T-helper 22 cell (primary cell): ENCODE results near the gene CHRFAM7A.
"Not testable (repeated sequence)": the region's sequence is repeated elsewhere in the genome, so short reads cannot be mapped to it uniquely, and the experiment has no call there.

Source experiments
- DNase-seq: peaks from one replicate; pipeline ENCODE4 v3.0.0-alpha.2; 2020; ENCODE audit warnings: low read depth

CHRFAM7A gene

GRCh38 chr15:30315704-30316103 lies 77.6 kb downstream of the CHRFAM7A start:
- DNase-seq, result not testable (repeated sequence)

GRCh38 chr15:30310575-30310974 lies 82.8 kb downstream of the CHRFAM7A start:
- not testable (repeated sequence) for DNase-seq
